Cardiac muscle cell (in vitro differentiated cells and primary cell): Measurements from ENCODE around the gene GALNS. TPM values are rescaled to one million over a fixed set of nuclear protein-coding genes. Genes with fewer than 3 reads are reported as not detected.
"Not testable (repeated sequence)": the region's sequence is repeated elsewhere in the genome, so short reads cannot be mapped to it uniquely, and the experiment has no call there.

Experiments used
- DNase-seq, 2 donors: peaks; one replicate each; pipeline versions ENCODE4 v3.0.0 to v3.0.0-alpha.2; 2010 to 2017; ENCODE audit warnings: low read depth in 1 of 2, low spot score in 1 of 2
- H3K27ac ChIP-seq: fragments of 200-600 bp; sonication (generic); 2 replicates; pipeline ENCODE4 v1.5.1; 2016
- H3K27me3 ChIP-seq: fragments of 200-600 bp; sonication (generic); 2 replicates; pipeline ENCODE4 v1.6.0; 2016; ENCODE audit warnings: control low read depth
- H3K36me3 ChIP-seq: fragments of 200-600 bp; sonication (generic); 2 replicates; pipeline ENCODE4 v1.5.1; 2016; ENCODE audit warnings: control low read depth
- H3K4me1 ChIP-seq: fragments of 200-600 bp; sonication (generic); 2 replicates; pipeline ENCODE4 v1.8.1; 2017; ENCODE audit warnings: low read depth, mild to moderate bottlenecking, mixed run types
- H3K4me3 ChIP-seq: fragments of 200-600 bp; sonication (generic); 2 replicates; pipeline ENCODE4 v1.5.1; 2016; ENCODE audit warnings: mild to moderate bottlenecking
- H3K9me3 ChIP-seq: fragments of 200-600 bp; sonication (generic); 2 replicates; pipeline ENCODE4 v1.5.1; 2017; ENCODE audit warnings: low read depth, mild to moderate bottlenecking, control low read depth
- polyA plus RNA-seq: library from polyadenylated mRNA; unstranded; fragments of >200 nt; fragmentation: Nextera tagmentation; extraction: Ambion mirVana; gene quantifications from 2 replicates; pipeline ENCODE4 v1.2.1, GENCODE V29; 2016
- total RNA-seq: library from RNA; depleted of rRNA; stranded (reverse); fragments of >200 nt; gene quantifications from 2 replicates; pipeline ENCODE4 v1.2.3, GENCODE V29; 2016
- TF ChIP-seq, protein P1 (sequence below): IDR thresholded peaks from 2 replicates; pipeline ENCODE4 v1.5.1; 2012; ENCODE audit warnings: low read depth, mild to moderate bottlenecking, low read length

The GALNS gene
- total and polyA plus RNA-seq, 2 experiments from 2014 or later: 28.3 to 31.0 TPM

GRCh38 chr16:88789594-88789993 lies 67.2 kb downstream of the GALNS start:
- DNase-seq: no peak
- no peaks in the 10 kb centered on the region for H3K9me3 ChIP-seq
- H3K27me3 ChIP-seq: no peaks in the 10 kb centered on the region
- H3K27ac ChIP-seq: no peak overlapping the region
- H3K4me1 ChIP-seq: peaks cover 3% of the 10 kb centered on the region
- no peak overlapping the region for H3K4me3 ChIP-seq
- TF ChIP-seq, protein P1, sequence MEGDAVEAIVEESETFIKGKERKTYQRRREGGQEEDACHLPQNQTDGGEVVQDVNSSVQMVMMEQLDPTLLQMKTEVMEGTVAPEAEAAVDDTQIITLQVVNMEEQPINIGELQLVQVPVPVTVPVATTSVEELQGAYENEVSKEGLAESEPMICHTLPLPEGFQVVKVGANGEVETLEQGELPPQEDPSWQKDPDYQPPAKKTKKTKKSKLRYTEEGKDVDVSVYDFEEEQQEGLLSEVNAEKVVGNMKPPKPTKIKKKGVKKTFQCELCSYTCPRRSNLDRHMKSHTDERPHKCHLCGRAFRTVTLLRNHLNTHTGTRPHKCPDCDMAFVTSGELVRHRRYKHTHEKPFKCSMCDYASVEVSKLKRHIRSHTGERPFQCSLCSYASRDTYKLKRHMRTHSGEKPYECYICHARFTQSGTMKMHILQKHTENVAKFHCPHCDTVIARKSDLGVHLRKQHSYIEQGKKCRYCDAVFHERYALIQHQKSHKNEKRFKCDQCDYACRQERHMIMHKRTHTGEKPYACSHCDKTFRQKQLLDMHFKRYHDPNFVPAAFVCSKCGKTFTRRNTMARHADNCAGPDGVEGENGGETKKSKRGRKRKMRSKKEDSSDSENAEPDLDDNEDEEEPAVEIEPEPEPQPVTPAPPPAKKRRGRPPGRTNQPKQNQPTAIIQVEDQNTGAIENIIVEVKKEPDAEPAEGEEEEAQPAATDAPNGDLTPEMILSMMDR: no peak
- H3K36me3 ChIP-seq: no peaks in the 10 kb centered on the region

DNA sequence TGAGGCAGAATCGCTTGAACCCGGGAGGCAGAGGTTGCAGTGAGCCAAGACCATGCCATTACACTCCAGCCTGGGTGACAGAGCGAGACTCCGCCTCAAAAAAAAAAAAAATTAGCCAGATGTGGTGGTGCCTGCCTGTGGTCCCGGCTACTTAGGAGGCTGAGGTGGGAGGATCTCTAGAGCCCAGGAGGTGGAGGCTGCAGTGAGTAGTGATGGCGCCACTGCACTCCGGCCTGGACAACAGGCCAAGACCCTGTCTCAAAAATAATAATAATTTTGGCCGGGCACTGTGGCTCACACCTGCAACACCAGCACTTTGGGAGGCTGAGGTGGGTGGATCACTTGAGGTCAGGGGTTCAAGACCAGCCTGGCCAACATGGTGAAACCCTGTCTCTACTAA lies 68.0 kb downstream of the GALNS start:
- H3K27ac ChIP-seq, H3K27me3 ChIP-seq, H3K36me3 ChIP-seq, DNase-seq, H3K4me3 ChIP-seq, H3K4me1 ChIP-seq, H3K9me3 ChIP-seq: not testable (repeated sequence)

- no peaks in the 10 kb centered on the region for H3K27me3 ChIP-seq
Observed at GRCh38 chr16:88787579-88788314, 69.0 kb downstream of the GALNS start.

DNA sequence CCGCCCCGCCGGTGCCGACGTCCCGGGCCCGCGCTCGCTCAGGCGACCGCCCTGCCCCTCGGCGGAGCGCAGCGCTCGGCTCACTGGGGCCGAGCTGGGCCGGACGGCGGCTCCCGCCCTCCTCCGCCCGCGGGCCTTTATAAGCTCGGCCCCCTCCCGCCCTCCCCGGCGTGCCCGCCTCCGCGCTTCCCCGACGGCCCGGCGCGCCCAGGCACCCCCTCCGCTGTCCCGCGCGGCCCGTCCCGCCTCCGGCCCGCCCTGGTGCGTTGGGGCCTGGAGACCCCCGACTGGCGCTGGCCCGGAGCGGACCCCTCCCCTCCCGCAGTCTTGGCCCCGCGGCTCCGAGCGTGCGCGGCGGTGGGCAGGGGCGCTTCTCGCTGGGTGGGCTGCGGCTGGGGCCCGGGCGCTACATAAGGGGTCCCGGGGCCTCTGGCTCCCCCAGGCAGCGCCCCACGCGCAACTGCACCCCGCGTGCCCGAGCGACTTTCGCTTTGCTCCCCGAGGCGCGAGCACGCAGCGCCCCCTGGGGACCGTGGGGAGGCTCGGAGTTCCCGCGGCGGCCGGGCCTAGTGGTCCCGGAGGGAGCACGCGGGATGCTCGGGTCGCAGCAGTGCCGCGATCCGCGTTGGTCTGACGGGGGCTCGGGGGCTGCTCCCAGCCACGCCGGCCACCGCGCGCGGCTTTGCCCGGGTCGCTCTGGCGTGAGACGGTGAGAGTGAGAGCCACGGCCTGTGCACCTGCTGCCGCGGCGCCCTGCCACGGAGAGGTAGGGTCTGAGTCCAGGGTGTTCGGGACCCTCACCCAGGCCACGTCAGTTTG lies 71.4 kb downstream of the GALNS start, which contains the start of gene PIEZO1:
PIEZO1 (minus strand) TSS at position 115 of the 819 bp plus-strand sequence. CDS start 256 bp downstream, outside the sequence.
- H3K27ac ChIP-seq: peak within 1 kb of the TSS; percentile 70

More at GRCh38 chr16:88787579-88788314, 69.0 kb downstream of the GALNS start:
- H3K36me3 ChIP-seq: no peaks in the 10 kb centered on the region
- H3K27ac ChIP-seq: no peak overlapping the region
- DNase-seq: no peak
- no peak overlapping the region for H3K4me3 ChIP-seq
- TF ChIP-seq, protein P1: no peak
- peaks cover 6% of the 10 kb centered on the region for H3K4me1 ChIP-seq
- no peaks in the 10 kb centered on the region for H3K9me3 ChIP-seq

DNA sequence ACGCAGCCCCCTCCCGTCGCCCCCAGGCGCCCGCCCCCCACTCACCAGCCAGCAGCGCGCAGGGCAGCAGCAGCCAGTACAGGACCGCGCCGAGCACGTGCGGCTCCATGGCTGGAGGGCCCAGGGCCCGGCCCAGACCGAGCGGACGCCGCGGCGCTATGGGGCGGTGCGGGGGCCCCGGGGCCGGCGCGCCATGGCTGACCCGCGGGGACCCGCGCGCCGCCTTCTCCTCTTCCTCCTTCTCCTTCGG lies 72.0 kb downstream of the GALNS start:
- Histone ChIP-seq H3K4me1 (peaks cover 11% of the 10 kb centered on the region), H3K27ac (peak overlapping the region; percentile 70), H3K36me3 (no peaks in the 10 kb centered on the region), H3K9me3 (no peaks in the 10 kb centered on the region), H3K4me3 (peak overlapping the region; percentile 68), H3K27me3 (no peaks in the 10 kb centered on the region)
- DNase-seq: no peak
- TF ChIP-seq, protein P1: no peak

More for the DNA sequence above, 71.4 kb downstream of the GALNS start, which contains the start of gene PIEZO1:
- no peaks in the 10 kb centered on the region for H3K9me3 ChIP-seq
- peak; percentile 70 to 80 for DNase-seq
- H3K27me3 ChIP-seq: no peaks in the 10 kb centered on the region
- H3K4me3 ChIP-seq: peak within 1 kb of the TSS; percentile 68
- TF ChIP-seq, protein P1: peak; percentile 80
- H3K4me1 ChIP-seq: peaks cover 7% of the 10 kb centered on the region
- H3K36me3 ChIP-seq: no peaks in the 10 kb centered on the region
